ENCODE measurements around the gene ZMYND12.

The ZMYND12 gene

DNA sequence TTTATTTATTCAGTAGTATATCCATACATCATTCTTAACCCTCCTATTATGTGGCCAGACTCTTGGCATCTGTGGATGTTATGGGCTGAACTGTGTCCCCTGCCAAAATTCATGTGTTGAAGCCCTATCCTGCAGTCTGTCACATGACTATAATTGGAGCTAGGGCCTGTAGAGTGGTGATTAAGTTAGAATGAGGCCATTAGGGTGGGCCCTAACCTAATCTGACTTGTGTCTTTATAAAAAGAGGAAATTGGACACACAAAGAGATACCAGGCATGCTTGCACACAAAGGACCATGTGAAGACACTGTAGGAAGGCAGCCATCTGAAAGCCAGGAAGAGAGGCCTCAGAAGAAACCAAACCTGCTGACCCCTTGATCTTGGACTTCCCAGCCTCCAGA lies 6.6 kb downstream of the ZMYND12 start:
- Histone ChIP-seq H3K36me3 (ENCODE audit: control insufficient read depth, insufficient read depth, low read length) (no peaks in the 10 kb centered on the region), H3K27me3 (replicated peaks; ENCODE audit: control insufficient read depth, insufficient read depth, low read length, poor library complexity, severe bottlenecking) (no peaks in the 10 kb centered on the region), H3K4me1 (ENCODE audit: control insufficient read depth, insufficient read depth, low read length, poor library complexity, severe bottlenecking) (no peaks in the 10 kb centered on the region), H3K9me3 (ENCODE audit: control insufficient read depth, low read length) (no peaks in the 10 kb centered on the region), H3K27ac (ENCODE audit: insufficient read depth, low read length, poor library complexity, severe bottlenecking) (no peak overlapping the region), H3K4me3 (ENCODE audit: insufficient read depth, low read depth, low read length, poor library complexity, severe bottlenecking) (no peak overlapping the region)
- no peak for DNase-seq

DNA sequence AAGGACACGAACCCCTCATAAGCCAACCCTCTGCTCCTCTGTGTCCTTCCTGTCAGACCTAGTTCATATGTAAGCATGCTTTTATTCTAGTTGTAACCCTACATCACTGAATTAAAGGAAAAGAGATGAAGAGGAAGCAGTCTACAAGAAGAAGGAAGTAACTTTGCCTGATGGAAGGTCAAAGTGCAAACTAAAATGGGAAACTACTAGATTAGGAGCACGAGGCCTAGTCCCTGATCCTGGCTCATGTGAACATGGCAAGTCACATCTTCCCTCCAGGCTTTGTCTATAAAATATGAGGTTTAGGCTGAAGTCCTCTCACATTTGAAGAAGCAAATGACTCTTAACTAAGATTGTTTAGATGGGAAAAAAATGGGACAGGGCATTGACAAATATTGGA lies 13.2 kb downstream of the ZMYND12 start:
- Histone ChIP-seq H3K36me3 (ENCODE audit: control insufficient read depth, insufficient read depth, low read length) (no peaks in the 10 kb centered on the region), H3K4me1 (ENCODE audit: control insufficient read depth, insufficient read depth, low read length, poor library complexity, severe bottlenecking) (no peaks in the 10 kb centered on the region), H3K9me3 (ENCODE audit: control insufficient read depth, low read length) (no peaks in the 10 kb centered on the region), H3K4me3 (ENCODE audit: insufficient read depth, low read depth, low read length, poor library complexity, severe bottlenecking) (no peak overlapping the region), H3K27me3 (replicated peaks; ENCODE audit: control insufficient read depth, insufficient read depth, low read length, poor library complexity, severe bottlenecking) (no peaks in the 10 kb centered on the region), H3K27ac (ENCODE audit: insufficient read depth, low read length, poor library complexity, severe bottlenecking) (no peak overlapping the region)
- DNase-seq = no peak

DNA sequence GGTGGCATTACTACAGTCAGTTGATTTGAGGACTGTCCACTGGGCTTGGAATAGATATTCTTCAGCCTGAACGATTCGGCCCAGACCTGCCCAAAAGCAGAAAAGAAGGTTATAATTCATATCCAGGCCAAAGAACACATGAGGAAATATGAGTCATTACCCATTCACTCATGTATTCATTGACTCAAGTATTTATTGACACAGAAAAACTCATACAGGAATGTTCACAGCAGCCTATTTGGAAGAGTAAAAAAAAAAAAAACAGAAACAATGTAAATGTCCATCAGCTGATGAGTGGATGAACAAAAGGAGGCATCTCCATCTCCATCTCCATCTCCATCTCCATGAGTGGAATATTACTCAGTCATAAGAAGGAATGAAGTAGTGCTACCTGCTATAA lies 15.9 kb downstream of the ZMYND12 start:
- Histone ChIP-seq H3K4me1 (ENCODE audit: control insufficient read depth, insufficient read depth, low read length, poor library complexity, severe bottlenecking) (no peaks in the 10 kb centered on the region), H3K4me3 (ENCODE audit: insufficient read depth, low read depth, low read length, poor library complexity, severe bottlenecking) (no peak overlapping the region), H3K27ac (ENCODE audit: insufficient read depth, low read length, poor library complexity, severe bottlenecking) (no peak overlapping the region), H3K9me3 (ENCODE audit: control insufficient read depth, low read length) (no peaks in the 10 kb centered on the region), H3K27me3 (replicated peaks; ENCODE audit: control insufficient read depth, insufficient read depth, low read length, poor library complexity, severe bottlenecking) (no peaks in the 10 kb centered on the region), H3K36me3 (ENCODE audit: control insufficient read depth, insufficient read depth, low read length) (no peaks in the 10 kb centered on the region)
- DNase-seq = no peak

- Histone ChIP-seq H3K36me3 (ENCODE audit: control insufficient read depth, insufficient read depth, low read length) (no peaks in the 10 kb centered on the region), H3K27ac (ENCODE audit: insufficient read depth, low read length, poor library complexity, severe bottlenecking) (no peak overlapping the region), H3K9me3 (ENCODE audit: control insufficient read depth, low read length) (no peaks in the 10 kb centered on the region), H3K4me3 (ENCODE audit: insufficient read depth, low read depth, low read length, poor library complexity, severe bottlenecking) (no peak overlapping the region), H3K27me3 (replicated peaks; ENCODE audit: control insufficient read depth, insufficient read depth, low read length, poor library complexity, severe bottlenecking) (no peaks in the 10 kb centered on the region), H3K4me1 (ENCODE audit: control insufficient read depth, insufficient read depth, low read length, poor library complexity, severe bottlenecking) (no peaks in the 10 kb centered on the region)
- DNase-seq = no peak
These were observed 21.5 kb downstream of the ZMYND12 start for GRCh38 chr1:42434340-42434739.

DNA sequence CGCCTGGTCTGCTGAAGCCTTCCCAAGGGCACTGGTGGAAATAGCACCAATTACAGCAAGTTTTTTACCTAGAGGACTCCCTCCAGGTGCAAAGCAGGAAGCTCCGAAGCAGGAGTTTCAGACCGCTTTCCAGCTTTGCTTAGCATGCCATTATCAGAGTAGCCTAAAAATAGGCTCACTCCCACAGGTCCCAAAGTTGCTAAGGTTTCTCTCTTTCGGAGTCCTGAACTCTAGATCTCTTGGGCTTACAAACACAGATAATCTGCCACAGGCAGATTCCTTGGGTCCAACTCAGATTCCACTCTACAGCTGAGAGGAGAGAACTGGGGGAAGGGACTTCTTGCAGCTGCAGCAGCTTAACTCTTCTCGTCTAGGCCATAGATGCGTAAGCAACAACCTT lies 22.5 kb downstream of the ZMYND12 start:
- H3K4me3 ChIP-seq (ENCODE audit: insufficient read depth, low read depth, low read length, poor library complexity, severe bottlenecking) = no peak overlapping the region
- H3K9me3 ChIP-seq (ENCODE audit: control insufficient read depth, low read length) = no peaks in the 10 kb centered on the region
- H3K4me1 ChIP-seq (ENCODE audit: control insufficient read depth, insufficient read depth, low read length, poor library complexity, severe bottlenecking) = no peaks in the 10 kb centered on the region
- DNase-seq = no peak
- no peaks in the 10 kb centered on the region for H3K36me3 ChIP-seq (ENCODE audit: control insufficient read depth, insufficient read depth, low read length)
- no peaks in the 10 kb centered on the region for H3K27me3 ChIP-seq (replicated peaks; ENCODE audit: control insufficient read depth, insufficient read depth, low read length, poor library complexity, severe bottlenecking)
- no peak overlapping the region for H3K27ac ChIP-seq (ENCODE audit: insufficient read depth, low read length, poor library complexity, severe bottlenecking)

DNA sequence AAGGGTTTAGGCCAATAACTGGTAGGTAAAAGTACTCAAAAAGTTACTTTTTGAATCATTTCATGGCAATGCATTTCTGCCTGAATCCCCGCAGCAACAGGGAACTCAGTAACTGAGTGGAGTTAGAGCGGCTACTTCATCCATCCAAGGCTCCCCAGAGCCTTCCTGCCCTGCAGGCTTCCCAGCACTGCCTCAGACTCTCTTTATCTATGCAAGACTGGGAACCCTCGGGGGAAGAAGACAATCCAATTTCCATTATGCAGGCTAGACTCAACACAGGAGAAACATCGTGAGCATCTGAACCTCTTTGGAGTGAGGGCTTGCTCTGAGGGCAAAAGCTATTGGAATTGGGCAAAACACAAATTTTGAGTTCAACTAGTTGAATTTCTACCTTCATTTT lies 23.1 kb downstream of the ZMYND12 start:
- no peaks in the 10 kb centered on the region for H3K9me3 ChIP-seq (ENCODE audit: control insufficient read depth, low read length)
- H3K4me3 ChIP-seq (ENCODE audit: insufficient read depth, low read depth, low read length, poor library complexity, severe bottlenecking) = no peak overlapping the region
- H3K27ac ChIP-seq (ENCODE audit: insufficient read depth, low read length, poor library complexity, severe bottlenecking) = no peak overlapping the region
- H3K4me1 ChIP-seq (ENCODE audit: control insufficient read depth, insufficient read depth, low read length, poor library complexity, severe bottlenecking) = no peaks in the 10 kb centered on the region
- no peak for DNase-seq
- H3K36me3 ChIP-seq (ENCODE audit: control insufficient read depth, insufficient read depth, low read length) = no peaks in the 10 kb centered on the region
- H3K27me3 ChIP-seq (replicated peaks; ENCODE audit: control insufficient read depth, insufficient read depth, low read length, poor library complexity, severe bottlenecking) = no peaks in the 10 kb centered on the region

- no peak overlapping the region for H3K27ac ChIP-seq (ENCODE audit: insufficient read depth, low read length, poor library complexity, severe bottlenecking)
- H3K27me3 ChIP-seq (replicated peaks; ENCODE audit: control insufficient read depth, insufficient read depth, low read length, poor library complexity, severe bottlenecking) = no peaks in the 10 kb centered on the region
- H3K4me3 ChIP-seq (ENCODE audit: insufficient read depth, low read depth, low read length, poor library complexity, severe bottlenecking) = no peak overlapping the region
- H3K4me1 ChIP-seq (ENCODE audit: control insufficient read depth, insufficient read depth, low read length, poor library complexity, severe bottlenecking) = no peaks in the 10 kb centered on the region
- DNase-seq = no peak
- H3K9me3 ChIP-seq (ENCODE audit: control insufficient read depth, low read length) = no peaks in the 10 kb centered on the region
- H3K36me3 ChIP-seq (ENCODE audit: control insufficient read depth, insufficient read depth, low read length) = no peaks in the 10 kb centered on the region
These were observed 24.3 kb downstream of the ZMYND12 start for GRCh38 chr1:42431514-42431913.

DNA sequence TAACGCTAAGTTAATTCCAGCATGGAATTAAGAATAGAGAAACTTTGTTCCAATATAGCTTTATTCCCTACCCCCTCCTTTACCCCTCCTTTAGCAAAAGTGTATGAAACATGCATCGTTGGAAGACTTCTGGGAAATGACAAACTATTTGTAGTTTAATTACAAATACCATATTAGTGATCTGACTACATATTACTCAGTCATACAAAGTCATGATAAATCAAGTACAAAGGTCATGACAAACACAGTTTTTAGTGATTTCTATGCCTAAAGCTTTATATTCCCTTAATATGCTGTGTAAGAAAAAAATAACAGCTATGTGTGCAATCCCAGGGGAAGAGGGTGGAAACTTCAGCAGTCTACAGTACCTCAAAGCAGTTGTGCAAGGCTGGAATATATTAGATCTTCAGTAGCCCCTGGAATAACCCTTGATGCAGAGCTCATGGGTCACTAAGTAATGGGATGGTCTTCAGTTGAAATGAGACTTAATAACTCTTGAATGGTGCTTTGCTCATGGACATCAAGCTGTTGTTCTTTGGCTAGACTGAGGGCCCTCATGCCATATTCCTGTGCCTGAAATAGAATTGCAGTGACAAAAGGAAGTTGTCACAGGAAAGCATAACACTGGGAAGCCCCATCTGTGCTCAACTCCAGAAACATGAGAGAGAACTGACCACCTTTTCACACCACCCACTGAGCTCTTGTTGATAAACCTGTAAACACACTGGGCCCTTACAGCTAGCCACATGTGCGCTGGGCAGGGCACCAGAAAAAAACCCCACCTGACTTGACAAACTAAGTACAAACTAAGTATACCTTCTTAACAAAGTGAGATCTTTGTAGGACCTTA lies 25.3 kb downstream of the ZMYND12 start:
- Histone ChIP-seq H3K4me3 (ENCODE audit: insufficient read depth, low read depth, low read length, poor library complexity, severe bottlenecking) (no peak overlapping the region), H3K4me1 (ENCODE audit: control insufficient read depth, insufficient read depth, low read length, poor library complexity, severe bottlenecking) (no peaks in the 10 kb centered on the region), H3K9me3 (ENCODE audit: control insufficient read depth, low read length) (no peaks in the 10 kb centered on the region), H3K27ac (ENCODE audit: insufficient read depth, low read length, poor library complexity, severe bottlenecking) (no peak overlapping the region), H3K27me3 (replicated peaks; ENCODE audit: control insufficient read depth, insufficient read depth, low read length, poor library complexity, severe bottlenecking) (no peaks in the 10 kb centered on the region), H3K36me3 (ENCODE audit: control insufficient read depth, insufficient read depth, low read length) (no peaks in the 10 kb centered on the region)
- DNase-seq = no peak

DNA sequence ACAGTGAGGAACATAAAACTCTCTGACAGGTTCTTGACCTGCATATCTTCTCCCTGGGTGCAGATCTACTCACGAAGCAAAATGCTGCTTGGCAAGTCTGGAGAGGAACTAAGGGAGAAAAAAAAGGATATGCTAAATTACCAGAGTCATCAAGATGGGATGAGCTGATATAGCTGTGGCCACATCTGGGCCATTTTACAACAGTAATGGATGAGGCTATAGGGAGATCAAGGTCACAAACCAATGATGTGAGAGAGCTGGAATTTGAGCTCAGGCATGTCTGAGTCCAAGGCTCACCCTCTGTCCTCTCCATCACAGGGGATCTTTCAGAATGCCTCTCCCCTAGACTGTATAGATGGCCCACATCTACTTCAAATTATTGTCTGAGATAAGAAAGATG lies 26.2 kb downstream of the ZMYND12 start:
- DNase-seq = no peak
- Histone ChIP-seq H3K27me3 (replicated peaks; ENCODE audit: control insufficient read depth, insufficient read depth, low read length, poor library complexity, severe bottlenecking) (no peaks in the 10 kb centered on the region), H3K4me1 (ENCODE audit: control insufficient read depth, insufficient read depth, low read length, poor library complexity, severe bottlenecking) (no peaks in the 10 kb centered on the region), H3K36me3 (ENCODE audit: control insufficient read depth, insufficient read depth, low read length) (no peaks in the 10 kb centered on the region), H3K9me3 (ENCODE audit: control insufficient read depth, low read length) (no peaks in the 10 kb centered on the region), H3K27ac (ENCODE audit: insufficient read depth, low read length, poor library complexity, severe bottlenecking) (no peak overlapping the region), H3K4me3 (ENCODE audit: insufficient read depth, low read depth, low read length, poor library complexity, severe bottlenecking) (no peak overlapping the region)

- Histone ChIP-seq H3K4me3 (ENCODE audit: insufficient read depth, low read depth, low read length, poor library complexity, severe bottlenecking) (no peak overlapping the region), H3K9me3 (ENCODE audit: control insufficient read depth, low read length) (no peaks in the 10 kb centered on the region), H3K4me1 (ENCODE audit: control insufficient read depth, insufficient read depth, low read length, poor library complexity, severe bottlenecking) (no peaks in the 10 kb centered on the region), H3K27me3 (replicated peaks; ENCODE audit: control insufficient read depth, insufficient read depth, low read length, poor library complexity, severe bottlenecking) (no peaks in the 10 kb centered on the region), H3K36me3 (ENCODE audit: control insufficient read depth, insufficient read depth, low read length) (no peaks in the 10 kb centered on the region), H3K27ac (ENCODE audit: insufficient read depth, low read length, poor library complexity, severe bottlenecking) (no peak overlapping the region)
- no peak for DNase-seq
These were observed 28.6 kb downstream of the ZMYND12 start for GRCh38 chr1:42427240-42427639.

Measured in effector memory CD4-positive, alpha-beta T cell (primary cell).